Ishikawa (cell line): Measurements from ENCODE around the gene LRRC59.

Experiments used
- CEBPB ChIP-seq: IDR thresholded peaks from 2 replicates; pipeline ENCODE4 v1.6.1; 2012
- CREB1 ChIP-seq: IDR thresholded peaks from 2 replicates; pipeline ENCODE4 v1.6.1; 2012; ENCODE audit warnings: low read depth
- EGR1 ChIP-seq: IDR thresholded peaks from 2 replicates; pipeline ENCODE4 v1.6.1; 2012
- EP300 ChIP-seq: IDR thresholded peaks from 2 replicates; pipeline ENCODE4 v1.6.1; 2012; ENCODE audit warnings: borderline replicate concordance
- FOXM1 ChIP-seq: IDR thresholded peaks from 2 replicates; pipeline ENCODE4 v1.6.1; 2012; ENCODE audit warnings: low read depth, borderline replicate concordance
- NFIC ChIP-seq: IDR thresholded peaks from 2 replicates; pipeline ENCODE4 v1.6.1; 2012
- RAD21 ChIP-seq: IDR thresholded peaks from 2 replicates; pipeline ENCODE4 v1.6.1; 2012; ENCODE audit warnings: low read depth
- TAF1 ChIP-seq: IDR thresholded peaks from 2 replicates; pipeline ENCODE4 v1.6.1; 2012; ENCODE audit warnings: low read depth, mild to moderate bottlenecking
- TCF12 ChIP-seq: IDR thresholded peaks from 2 replicates; pipeline ENCODE4 v1.6.1; 2012; ENCODE audit warnings: low read depth
- TEAD4 ChIP-seq: IDR thresholded peaks from 2 replicates; pipeline ENCODE4 v1.6.1; 2012
- YY1 ChIP-seq: IDR thresholded peaks from 2 replicates; pipeline ENCODE4 v1.6.1; 2012; ENCODE audit warnings: low read depth
- ZBTB7A ChIP-seq: IDR thresholded peaks from 2 replicates; pipeline ENCODE4 v1.6.1; 2012; ENCODE audit warnings: low read depth
- TF ChIP-seq, protein P1 (sequence below): IDR thresholded peaks from 2 replicates; pipeline ENCODE4 v1.6.1; 2012; ENCODE audit warnings: low read depth, mild to moderate bottlenecking
- TF ChIP-seq, protein P2 (sequence below): IDR thresholded peaks from 2 replicates; pipeline ENCODE4 v1.6.1; 2012
- TF ChIP-seq, protein P3 (sequence below): IDR thresholded peaks from 2 replicates; pipeline ENCODE4 v1.6.1; 2012

The LRRC59 gene

DNA sequence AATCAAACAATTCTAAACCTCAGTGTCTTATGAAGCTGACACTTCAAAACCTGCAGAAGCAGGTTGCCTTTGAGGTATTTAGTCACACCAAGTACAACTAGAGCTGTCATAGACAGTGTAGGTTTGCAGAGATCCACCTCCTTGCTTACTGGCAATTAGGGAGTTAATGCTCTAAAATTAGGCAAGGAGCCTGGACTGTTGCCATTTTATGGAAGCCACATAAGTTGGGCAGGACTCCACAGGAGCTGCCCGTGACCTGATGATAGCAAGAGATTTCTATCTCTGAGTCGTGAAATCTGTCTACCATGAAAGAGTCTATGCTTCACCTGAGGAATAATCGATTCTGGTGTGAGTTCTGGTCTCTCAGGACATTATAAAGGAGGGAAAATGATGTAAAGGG lies 15.4 kb downstream of the LRRC59 start:
- TF ChIP-seq ZBTB7A = no peak
- TF ChIP-seq TCF12 = no peak
- TF ChIP-seq NFIC = no peak
- TF ChIP-seq EGR1 = no peak
- TF ChIP-seq CREB1 = no peak
- TF ChIP-seq, protein P1, sequence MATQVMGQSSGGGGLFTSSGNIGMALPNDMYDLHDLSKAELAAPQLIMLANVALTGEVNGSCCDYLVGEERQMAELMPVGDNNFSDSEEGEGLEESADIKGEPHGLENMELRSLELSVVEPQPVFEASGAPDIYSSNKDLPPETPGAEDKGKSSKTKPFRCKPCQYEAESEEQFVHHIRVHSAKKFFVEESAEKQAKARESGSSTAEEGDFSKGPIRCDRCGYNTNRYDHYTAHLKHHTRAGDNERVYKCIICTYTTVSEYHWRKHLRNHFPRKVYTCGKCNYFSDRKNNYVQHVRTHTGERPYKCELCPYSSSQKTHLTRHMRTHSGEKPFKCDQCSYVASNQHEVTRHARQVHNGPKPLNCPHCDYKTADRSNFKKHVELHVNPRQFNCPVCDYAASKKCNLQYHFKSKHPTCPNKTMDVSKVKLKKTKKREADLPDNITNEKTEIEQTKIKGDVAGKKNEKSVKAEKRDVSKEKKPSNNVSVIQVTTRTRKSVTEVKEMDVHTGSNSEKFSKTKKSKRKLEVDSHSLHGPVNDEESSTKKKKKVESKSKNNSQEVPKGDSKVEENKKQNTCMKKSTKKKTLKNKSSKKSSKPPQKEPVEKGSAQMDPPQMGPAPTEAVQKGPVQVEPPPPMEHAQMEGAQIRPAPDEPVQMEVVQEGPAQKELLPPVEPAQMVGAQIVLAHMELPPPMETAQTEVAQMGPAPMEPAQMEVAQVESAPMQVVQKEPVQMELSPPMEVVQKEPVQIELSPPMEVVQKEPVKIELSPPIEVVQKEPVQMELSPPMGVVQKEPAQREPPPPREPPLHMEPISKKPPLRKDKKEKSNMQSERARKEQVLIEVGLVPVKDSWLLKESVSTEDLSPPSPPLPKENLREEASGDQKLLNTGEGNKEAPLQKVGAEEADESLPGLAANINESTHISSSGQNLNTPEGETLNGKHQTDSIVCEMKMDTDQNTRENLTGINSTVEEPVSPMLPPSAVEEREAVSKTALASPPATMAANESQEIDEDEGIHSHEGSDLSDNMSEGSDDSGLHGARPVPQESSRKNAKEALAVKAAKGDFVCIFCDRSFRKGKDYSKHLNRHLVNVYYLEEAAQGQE = no peak
- no peak for TF ChIP-seq CEBPB
- no peak for TF ChIP-seq TEAD4
- no peak for TF ChIP-seq FOXM1
- TF ChIP-seq EP300 = no peak

DNA sequence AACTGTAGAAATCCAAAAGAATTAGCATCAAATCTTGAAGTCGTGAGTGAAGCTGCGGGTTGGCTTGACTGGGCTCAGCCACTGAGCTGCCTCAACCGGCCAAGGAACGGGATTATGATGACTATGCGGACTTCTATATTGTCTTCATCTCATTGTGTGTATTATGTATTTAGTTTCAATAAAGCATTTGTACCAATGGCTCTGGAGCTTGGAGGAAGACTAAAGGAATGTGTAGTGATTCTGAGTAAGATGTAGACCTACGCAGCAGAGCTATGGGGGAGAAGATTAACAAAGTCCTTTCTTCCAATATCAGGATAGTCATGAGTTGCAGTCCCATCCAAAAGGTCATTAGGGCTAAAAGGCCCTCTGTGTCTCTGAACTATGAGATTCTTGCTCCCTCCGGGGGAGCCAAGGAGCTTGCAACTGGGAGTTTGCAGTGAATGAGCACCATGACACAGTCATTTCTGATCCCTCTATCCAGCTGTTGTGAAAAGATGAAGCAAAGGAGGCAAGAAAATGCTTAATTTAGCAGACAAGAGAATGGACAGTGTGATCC lies 16.0 kb downstream of the LRRC59 start:
- TF ChIP-seq TCF12 = no peak
- TF ChIP-seq FOXM1 = no peak
- TF ChIP-seq RAD21 = no peak
- TF ChIP-seq TEAD4 = no peak
- TF ChIP-seq, protein P1 = no peak
- no peak for TF ChIP-seq YY1
- no peak for TF ChIP-seq CEBPB
- TF ChIP-seq, protein P2, sequence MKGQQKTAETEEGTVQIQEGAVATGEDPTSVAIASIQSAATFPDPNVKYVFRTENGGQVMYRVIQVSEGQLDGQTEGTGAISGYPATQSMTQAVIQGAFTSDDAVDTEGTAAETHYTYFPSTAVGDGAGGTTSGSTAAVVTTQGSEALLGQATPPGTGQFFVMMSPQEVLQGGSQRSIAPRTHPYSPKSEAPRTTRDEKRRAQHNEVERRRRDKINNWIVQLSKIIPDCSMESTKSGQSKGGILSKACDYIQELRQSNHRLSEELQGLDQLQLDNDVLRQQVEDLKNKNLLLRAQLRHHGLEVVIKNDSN = no peak
- TF ChIP-seq, protein P3, sequence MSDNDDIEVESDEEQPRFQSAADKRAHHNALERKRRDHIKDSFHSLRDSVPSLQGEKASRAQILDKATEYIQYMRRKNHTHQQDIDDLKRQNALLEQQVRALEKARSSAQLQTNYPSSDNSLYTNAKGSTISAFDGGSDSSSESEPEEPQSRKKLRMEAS = no peak
- TF ChIP-seq TAF1 = no peak
- no peak for TF ChIP-seq CREB1
- TF ChIP-seq EGR1 = no peak
- TF ChIP-seq NFIC = no peak
- TF ChIP-seq ZBTB7A = no peak
- TF ChIP-seq EP300 = no peak

DNA sequence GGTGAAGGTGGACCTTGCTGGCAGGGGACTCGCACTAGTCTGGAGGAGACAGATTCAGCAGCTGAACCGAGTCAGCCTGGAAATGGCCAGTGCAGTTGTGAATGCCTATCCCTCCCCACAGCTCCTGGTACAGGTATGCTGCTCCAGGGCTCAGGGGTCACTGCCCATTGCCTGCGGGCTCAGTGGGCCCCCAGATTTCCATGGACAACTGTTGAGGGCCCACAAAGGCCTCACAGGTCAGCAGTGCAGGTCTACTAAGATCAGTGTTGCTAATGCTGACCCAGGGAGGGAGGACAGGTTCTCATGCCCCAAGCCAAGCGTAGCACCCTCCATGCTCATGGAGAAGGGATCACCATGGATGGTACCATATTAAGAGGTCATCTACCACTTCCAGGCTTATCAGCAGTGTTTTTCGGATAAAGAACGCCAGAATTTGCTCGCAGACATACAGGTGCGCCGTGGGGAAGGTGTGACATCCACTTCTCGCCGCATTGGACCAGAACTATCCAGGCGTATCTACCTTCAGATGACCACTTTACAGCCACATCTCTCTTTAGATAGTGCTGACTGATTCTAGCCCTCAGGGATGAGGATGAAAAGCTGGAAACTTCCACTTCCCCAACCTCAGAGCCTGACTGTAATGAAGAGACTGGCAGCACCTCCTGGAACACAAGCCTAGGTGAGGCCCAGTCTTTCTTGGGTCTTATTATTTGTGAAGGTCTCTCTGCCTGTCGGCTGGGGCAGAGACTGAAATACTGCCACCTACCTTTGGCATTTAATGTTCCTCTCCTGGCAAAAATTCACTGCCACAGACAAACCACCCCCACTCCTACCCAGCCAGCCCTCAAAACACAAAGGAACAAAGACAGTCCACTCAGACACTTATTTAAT lies 16.7 kb downstream of the LRRC59 start:
- TF ChIP-seq TEAD4 = peak; percentile 9; the same call in 1 of the 2 replicates
- no peak for TF ChIP-seq FOXM1

DNA sequence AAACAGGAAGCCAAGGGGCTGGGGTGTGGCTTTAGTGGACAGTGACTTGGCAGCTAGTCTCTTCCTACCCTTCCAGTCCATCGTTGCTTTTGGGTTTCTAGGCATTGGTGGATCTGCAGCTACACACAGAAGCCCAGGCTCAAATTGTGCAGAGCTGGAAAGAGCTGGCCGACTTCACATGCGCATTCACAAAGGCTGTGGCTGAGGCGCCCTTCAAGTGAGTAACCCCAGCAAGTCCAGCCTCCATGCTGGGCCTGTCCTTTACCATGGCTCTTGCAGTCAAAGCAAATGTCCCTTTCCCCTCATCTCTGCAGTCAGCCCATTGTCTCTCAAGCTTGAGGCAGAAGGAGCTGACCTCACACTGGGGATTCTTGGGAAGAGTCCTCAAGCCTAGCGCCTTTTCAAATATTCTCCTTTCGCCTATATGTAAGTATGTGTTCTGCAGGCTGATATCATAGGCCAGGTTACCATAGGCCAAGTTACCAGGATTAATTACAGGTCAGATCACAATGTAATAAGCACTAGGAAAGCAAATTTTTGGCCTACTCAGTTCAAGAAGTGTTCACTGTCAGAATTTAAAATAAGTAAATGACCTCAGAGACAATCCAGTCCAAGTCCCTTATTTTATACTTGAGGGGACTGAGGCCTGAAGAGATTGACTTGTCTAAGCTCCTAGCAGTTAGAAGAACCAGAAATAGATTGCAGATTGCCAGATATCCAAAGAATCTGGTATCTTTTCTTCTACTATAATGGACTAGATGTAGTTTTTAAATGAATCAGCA lies 17.8 kb downstream of the LRRC59 start:
- TF ChIP-seq TEAD4 (no peak), TAF1 (no peak), EP300 (no peak)
- TF ChIP-seq, protein P3 = no peak

DNA sequence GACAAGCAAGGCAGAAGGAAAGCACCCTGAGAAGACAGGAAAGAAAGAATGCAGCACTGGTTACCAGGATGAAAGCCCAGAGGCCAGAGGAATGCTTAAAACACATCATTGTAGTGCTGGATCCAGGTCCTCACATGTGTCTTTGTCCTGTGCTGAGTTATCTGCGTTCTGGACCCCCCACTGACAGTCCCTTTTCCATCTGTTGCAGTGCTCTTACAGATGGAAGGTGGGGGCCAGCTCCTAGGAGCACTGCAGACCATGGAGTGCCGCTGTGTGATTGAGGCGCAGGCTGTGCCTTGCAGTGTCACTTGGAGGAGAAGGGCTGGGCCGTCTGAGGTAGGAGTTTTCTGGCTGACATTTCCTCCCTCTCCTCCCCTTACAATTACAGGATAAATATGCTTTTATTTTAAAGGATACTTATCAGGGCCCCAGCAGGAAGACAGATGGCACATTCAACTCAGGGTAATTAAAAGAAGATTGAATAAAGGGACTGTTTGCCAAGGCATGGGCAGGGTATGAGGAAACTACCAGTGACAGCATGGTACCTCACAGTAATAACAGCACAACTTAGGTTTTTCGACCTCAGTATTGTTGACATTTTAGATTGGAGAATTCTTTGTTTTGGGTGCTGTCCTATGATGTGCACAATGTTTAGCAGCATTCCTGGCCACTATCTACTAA lies 21.3 kb downstream of the LRRC59 start:
- TF ChIP-seq NFIC = no peak
- no peak for TF ChIP-seq TAF1
- TF ChIP-seq, protein P3 = no peak
- no peak for TF ChIP-seq CREB1
- no peak for TF ChIP-seq EP300
- TF ChIP-seq CEBPB = no peak
- TF ChIP-seq RAD21 = no peak
- no peak for TF ChIP-seq ZBTB7A
- no peak for TF ChIP-seq FOXM1
- TF ChIP-seq TEAD4 = no peak
- TF ChIP-seq, protein P1 = no peak
- TF ChIP-seq EGR1 = no peak
- no peak for TF ChIP-seq TCF12
- TF ChIP-seq, protein P2 = no peak
- no peak for TF ChIP-seq YY1
